Raji (cell line): ENCODE results near the gene DNAH10.

Experiments used
- POLR2A ChIP-seq: IDR thresholded peaks from 2 replicates; pipeline ENCODE4 v1.6.1; 2011; ENCODE audit warnings: low read depth, low read length, control low read depth; ENCODE audit not compliant: insufficient read depth

The DNAH10 gene

DNA sequence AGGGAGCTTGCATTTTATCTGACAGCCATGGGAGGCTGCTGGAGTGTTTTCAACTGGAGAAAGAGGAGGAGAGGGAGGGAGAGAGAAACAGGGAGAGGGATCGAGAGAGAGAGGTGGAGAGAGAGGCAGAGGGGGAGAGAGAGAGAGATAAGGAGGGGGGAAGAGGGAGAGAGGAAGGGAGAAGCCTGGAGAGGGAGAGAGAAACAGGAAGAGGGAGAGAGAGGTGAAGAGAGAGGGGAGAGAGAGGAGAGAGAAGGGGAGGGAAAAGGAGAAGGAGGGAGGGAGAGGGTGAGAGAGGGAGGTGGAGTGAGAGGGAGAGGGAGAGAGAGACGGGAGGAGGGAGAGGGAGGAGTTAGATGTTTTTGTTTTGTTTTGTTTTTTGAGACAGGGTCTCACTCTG is 45.6 kb downstream of the DNAH10 start:
- no peak for TF ChIP-seq POLR2A

DNA sequence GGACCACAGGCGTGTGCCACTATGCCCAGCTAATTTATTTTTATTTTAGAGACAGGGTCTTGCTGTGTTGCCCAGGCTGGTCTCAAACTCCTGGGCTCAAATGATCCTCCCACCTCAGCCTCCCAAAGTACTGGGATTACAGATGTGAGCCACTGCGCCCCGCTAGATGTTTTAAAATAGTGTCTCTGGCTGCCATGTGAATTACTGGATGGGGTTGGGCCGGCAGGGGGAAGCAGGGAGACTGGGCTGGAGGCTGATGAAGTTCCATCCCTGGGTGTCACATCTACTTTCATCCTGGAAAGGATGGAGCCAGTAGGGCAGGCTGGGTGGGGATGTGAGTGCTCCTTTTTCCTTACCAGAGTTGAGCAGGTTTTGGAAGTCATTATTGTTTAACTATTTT is 46.1 kb downstream of the DNAH10 start:
- TF ChIP-seq POLR2A: no peak

GRCh38 chr12:123813349-123813748 is 51.2 kb downstream of the DNAH10 start:
- TF ChIP-seq POLR2A: no peak

- TF ChIP-seq POLR2A: no peak
Measured at GRCh38 chr12:123815968-123816367, 53.9 kb downstream of the DNAH10 start.

GRCh38 chr12:123816896-123817537 is 54.9 kb downstream of the DNAH10 start:
- no peak for TF ChIP-seq POLR2A

DNA sequence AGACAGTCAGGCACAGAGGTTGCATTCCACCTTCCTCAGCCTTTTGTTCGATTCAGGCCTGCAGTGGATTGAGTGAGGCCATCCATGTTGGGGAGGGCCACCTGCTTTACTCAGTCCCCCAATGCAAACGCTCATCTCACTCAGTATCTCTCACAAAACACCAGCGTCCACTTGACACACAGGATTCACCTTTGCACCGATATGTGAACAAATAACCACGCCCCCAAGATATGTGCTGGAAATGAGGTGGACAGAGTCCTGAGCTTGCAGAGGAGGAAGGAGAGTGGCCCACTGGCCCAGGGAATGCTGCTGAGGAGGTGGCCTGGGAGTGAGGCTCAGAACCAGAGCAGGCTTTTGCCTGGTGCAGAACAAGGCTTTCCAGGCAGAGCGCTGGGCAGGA is 60.7 kb downstream of the DNAH10 start:
- no peak for TF ChIP-seq POLR2A

GRCh38 chr12:123828120-123828519 is 66.0 kb downstream of the DNAH10 start:
- TF ChIP-seq POLR2A: no peak

DNA sequence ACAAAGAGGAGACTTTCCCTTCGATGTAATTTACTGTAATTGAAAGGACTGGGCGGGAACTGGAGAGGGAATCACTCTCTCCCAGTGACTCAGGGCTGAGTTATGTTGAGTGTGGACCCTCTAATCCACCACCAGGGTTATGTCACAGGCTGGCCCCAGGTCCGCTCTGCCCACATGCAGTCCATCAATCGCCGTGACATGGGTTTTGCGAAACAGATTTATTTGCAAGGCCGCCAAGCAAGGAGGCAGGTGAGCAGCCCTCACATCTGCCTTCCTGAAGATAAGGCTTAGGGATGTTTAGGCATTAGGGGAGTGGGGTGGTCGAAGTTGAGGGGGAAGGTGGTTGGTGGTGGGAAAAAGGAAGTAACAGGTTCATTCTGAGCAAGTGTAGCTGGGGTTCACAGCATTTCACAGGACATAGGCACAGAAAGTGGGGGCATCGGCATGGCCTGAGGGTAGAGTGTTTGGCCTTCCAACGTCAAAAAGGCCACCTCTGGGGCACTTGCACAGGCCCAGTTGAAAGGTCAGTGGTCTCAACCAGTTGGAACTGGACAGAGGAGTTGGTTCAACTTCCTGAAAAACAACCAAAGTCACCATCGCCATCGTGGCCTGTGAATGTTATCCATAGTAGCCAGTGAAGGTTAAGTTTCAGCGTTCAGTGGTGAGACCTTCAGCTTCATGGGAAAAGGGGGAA is 66.9 kb downstream of the DNAH10 start:
- no peak for TF ChIP-seq POLR2A

- TF ChIP-seq POLR2A: no peak
Measured at GRCh38 chr12:123829561-123829960, 67.5 kb downstream of the DNAH10 start.

GRCh38 chr12:123830675-123831074 is 68.6 kb downstream of the DNAH10 start:
- TF ChIP-seq POLR2A: no peak

GRCh38 chr12:123832052-123832451 is 70.0 kb downstream of the DNAH10 start:
- no peak for TF ChIP-seq POLR2A

- no peak for TF ChIP-seq POLR2A
Measured at GRCh38 chr12:123833830-123834229, 71.7 kb downstream of the DNAH10 start.

- TF ChIP-seq POLR2A: no peak
Measured at GRCh38 chr12:123834845-123835244, 72.7 kb downstream of the DNAH10 start.

- no peak for TF ChIP-seq POLR2A
Measured at GRCh38 chr12:123836292-123836691, 74.2 kb downstream of the DNAH10 start.

GRCh38 chr12:123839826-123840225 is 77.7 kb downstream of the DNAH10 start:
- no peak for TF ChIP-seq POLR2A

DNA sequence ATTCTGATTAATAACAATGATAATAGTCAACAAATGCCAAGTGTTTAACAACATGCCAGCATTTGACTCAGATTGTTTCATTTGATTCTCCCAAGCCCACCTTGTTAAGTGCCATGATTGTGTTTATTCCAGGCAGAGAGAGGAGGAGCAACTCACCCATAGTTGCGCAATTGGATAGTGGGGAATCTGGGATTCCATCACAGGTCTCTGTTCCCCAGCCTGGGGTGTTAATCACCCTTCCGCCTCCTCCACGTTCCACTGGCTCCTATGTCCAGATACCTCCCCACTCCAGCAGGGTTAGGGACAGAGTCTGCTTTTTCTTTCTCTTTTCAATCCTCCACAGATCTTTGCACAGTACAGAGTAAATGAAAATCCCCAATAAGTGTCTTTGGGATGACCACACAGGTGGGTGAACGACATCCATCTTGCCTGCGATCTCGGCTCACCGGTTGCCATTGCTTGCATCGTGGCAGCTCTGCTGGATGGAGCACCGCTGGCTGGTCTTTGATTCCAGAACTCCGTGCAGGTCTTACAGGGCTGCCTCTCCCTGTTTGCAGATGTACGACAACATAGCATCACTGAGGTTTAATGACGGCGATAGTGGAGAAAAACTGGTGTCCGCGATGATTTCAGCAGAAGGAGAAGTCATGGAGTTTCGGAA is 78.8 kb downstream of the DNAH10 start:
- TF ChIP-seq POLR2A: no peak

GRCh38 chr12:123843912-123844748 is 82.0 kb downstream of the DNAH10 start:
- no peak for TF ChIP-seq POLR2A
